Measurements from ENCODE around the gene PF4V1.

- TF ChIP-seq, protein P1, sequence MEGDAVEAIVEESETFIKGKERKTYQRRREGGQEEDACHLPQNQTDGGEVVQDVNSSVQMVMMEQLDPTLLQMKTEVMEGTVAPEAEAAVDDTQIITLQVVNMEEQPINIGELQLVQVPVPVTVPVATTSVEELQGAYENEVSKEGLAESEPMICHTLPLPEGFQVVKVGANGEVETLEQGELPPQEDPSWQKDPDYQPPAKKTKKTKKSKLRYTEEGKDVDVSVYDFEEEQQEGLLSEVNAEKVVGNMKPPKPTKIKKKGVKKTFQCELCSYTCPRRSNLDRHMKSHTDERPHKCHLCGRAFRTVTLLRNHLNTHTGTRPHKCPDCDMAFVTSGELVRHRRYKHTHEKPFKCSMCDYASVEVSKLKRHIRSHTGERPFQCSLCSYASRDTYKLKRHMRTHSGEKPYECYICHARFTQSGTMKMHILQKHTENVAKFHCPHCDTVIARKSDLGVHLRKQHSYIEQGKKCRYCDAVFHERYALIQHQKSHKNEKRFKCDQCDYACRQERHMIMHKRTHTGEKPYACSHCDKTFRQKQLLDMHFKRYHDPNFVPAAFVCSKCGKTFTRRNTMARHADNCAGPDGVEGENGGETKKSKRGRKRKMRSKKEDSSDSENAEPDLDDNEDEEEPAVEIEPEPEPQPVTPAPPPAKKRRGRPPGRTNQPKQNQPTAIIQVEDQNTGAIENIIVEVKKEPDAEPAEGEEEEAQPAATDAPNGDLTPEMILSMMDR (IDR thresholded peaks at IDR 0.05): no peak
- TF ChIP-seq POLR2A (IDR thresholded peaks at IDR 0.05): no peak
Measured at GRCh38 chr4:73828956-73829355, 24.1 kb upstream of the PF4V1 start.

Measured in adrenal gland (tissue), 5 donors.